ENCODE results near the gene ROBO2. TPM values are rescaled to one million over a fixed set of nuclear protein-coding genes. Genes with fewer than 3 reads are reported as not detected.

The ROBO2 gene
- total and polyA plus RNA-seq, 3 experiments from 2014 or later: not detected

DNA sequence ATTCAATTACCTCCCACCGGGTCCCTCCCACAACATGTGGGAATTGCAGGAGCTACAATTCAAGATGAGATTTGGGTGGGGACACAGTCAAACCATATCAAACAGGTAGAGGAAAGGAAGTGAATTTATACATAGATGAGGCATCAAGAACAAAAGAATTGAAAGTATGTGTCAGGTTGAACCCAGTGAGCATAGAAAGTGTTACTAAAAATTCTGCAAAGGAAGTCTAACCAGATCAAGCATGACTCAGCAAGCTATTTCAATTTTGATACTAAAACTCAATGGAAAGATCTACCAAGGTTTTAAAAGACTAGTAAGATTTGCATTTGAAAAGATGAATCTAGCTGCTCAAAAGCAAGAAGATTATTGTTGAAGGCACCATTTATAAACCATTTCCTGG is 323.0 kb downstream of the ROBO2 start:
- H3K4me3 ChIP-seq (ENCODE audit: low read length): no peak overlapping the region
- ChIA-PET CTCF (no interaction called here), POLR2A (no interaction called here)
- H3K27me3 ChIP-seq (ENCODE audit: insufficient read depth, low read length, poor library complexity, severe bottlenecking): no peaks in the 10 kb centered on the region
- no peaks in the 10 kb centered on the region for H3K36me3 ChIP-seq (ENCODE audit: insufficient read depth, low read length)
- H3K4me3 Mint-ChIP-seq: no peak overlapping the region
- DNase-seq: no peak
- no peaks in the 10 kb centered on the region for H3K4me1 Mint-ChIP-seq
- no peaks in the 10 kb centered on the region for H3K9me3 ChIP-seq (ENCODE audit: low read length)
- H3K27ac Mint-ChIP-seq: no peak overlapping the region
- H3K27ac ChIP-seq (ENCODE audit: low read depth, low read length): no peak overlapping the region
- H3K4me1 ChIP-seq (ENCODE audit: insufficient read depth, low read length): no peaks in the 10 kb centered on the region
- peaks cover 14 to 32% (median 23%) of the 10 kb centered on the region in 5 donors for H3K9me3 Mint-ChIP-seq
- H3K27me3 Mint-ChIP-seq: no peaks in the 10 kb centered on the region
- H3K36me3 Mint-ChIP-seq: no peaks in the 10 kb centered on the region

DNA sequence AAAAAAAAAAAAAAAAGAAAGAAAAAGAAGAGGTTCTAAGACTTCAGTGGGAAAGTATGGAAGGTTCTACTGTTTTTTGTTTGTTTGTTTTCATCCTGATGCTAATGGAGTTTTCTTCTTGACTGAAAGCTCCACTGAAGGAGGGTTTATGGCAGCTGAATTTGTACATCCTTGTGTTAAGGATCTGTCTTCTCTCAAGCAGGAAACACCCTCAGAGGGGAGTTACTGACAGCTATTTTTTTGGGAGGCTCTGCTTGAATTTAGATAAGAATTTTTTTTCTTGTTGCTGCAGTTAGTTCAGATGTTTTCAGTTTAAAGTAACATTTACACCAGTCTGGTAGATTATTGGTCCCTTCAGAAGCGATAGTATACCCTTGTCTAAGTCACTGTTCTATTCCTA is 325.3 kb downstream of the ROBO2 start:
- Mint-ChIP-seq H3K27ac (no peak overlapping the region), H3K4me1 (no peaks in the 10 kb centered on the region), H3K9me3 (peaks cover 8 to 39% (median 17%) of the 10 kb centered on the region in 5 donors), H3K27me3 (no peaks in the 10 kb centered on the region), H3K4me3 (no peak overlapping the region), H3K36me3 (no peaks in the 10 kb centered on the region)
- H3K4me1 ChIP-seq (ENCODE audit: insufficient read depth, low read length): no peaks in the 10 kb centered on the region
- H3K36me3 ChIP-seq (ENCODE audit: insufficient read depth, low read length): no peaks in the 10 kb centered on the region
- no peak overlapping the region for H3K4me3 ChIP-seq (ENCODE audit: low read length)
- no peaks in the 10 kb centered on the region for H3K9me3 ChIP-seq (ENCODE audit: low read length)
- no peak for DNase-seq
- no peak overlapping the region for H3K27ac ChIP-seq (ENCODE audit: low read depth, low read length)
- ChIA-PET POLR2A (no interaction called here), CTCF (no interaction called here)
- H3K27me3 ChIP-seq (ENCODE audit: insufficient read depth, low read length, poor library complexity, severe bottlenecking): no peaks in the 10 kb centered on the region

DNA sequence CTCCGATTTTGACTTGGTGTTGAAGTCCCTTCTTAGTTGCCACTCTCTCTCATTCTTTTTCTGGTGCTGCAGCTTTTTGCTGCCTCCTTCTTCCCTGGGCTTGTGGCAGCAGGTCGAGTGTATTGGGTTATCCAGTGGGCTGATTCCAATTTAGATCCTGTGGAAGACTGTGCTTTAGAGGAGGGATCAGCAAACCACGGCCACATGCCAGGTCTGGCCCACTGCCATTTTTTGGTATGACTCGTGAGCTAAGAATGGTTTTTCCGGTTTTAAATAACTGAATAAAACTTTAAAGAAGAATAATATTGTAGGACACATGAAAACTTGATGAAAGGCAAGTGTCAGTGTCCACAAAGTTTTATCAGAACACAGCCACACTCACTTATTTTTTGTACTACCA is 330.5 kb downstream of the ROBO2 start:
- Mint-ChIP-seq H3K4me1 (no peaks in the 10 kb centered on the region), H3K27ac (no peak overlapping the region), H3K4me3 (no peak overlapping the region), H3K9me3 (peaks cover 5 to 39% (median 11%) of the 10 kb centered on the region in 5 donors), H3K27me3 (no peaks in the 10 kb centered on the region), H3K36me3 (no peaks in the 10 kb centered on the region)
- Histone ChIP-seq H3K9me3 (ENCODE audit: low read length) (no peaks in the 10 kb centered on the region), H3K4me1 (ENCODE audit: insufficient read depth, low read length) (no peaks in the 10 kb centered on the region), H3K36me3 (ENCODE audit: insufficient read depth, low read length) (no peaks in the 10 kb centered on the region), H3K27me3 (ENCODE audit: insufficient read depth, low read length, poor library complexity, severe bottlenecking) (no peaks in the 10 kb centered on the region), H3K27ac (ENCODE audit: low read depth, low read length) (no peak overlapping the region), H3K4me3 (ENCODE audit: low read length) (no peak overlapping the region)
- POLR2A ChIA-PET: no interaction called here
- CTCF ChIA-PET: no interaction called here
- no peak for DNase-seq

DNA sequence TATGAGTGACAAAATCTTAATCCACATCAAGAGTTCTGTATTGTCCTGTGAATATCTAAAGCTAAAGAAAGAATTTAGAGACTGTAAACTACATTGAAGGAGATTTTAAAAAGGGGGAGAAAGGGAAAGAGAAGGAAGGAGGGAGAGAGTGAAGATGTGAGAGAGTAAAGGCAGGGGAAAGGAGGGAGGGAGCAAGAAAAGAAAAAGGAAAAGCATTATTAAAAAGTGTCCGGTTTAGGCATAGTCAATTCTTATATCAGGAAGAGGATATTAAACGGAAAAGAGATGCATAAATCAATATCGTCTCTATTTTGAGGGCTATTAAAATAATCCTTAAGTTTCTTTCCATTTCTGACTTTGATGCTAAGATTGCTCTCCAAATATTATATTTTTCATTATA is 332.1 kb downstream of the ROBO2 start:
- POLR2A ChIA-PET: no interaction called here
- Histone ChIP-seq H3K36me3 (ENCODE audit: insufficient read depth, low read length) (no peaks in the 10 kb centered on the region), H3K4me3 (ENCODE audit: low read length) (no peak overlapping the region), H3K27me3 (ENCODE audit: insufficient read depth, low read length, poor library complexity, severe bottlenecking) (no peaks in the 10 kb centered on the region), H3K4me1 (ENCODE audit: insufficient read depth, low read length) (no peaks in the 10 kb centered on the region), H3K9me3 (ENCODE audit: low read length) (no peaks in the 10 kb centered on the region), H3K27ac (ENCODE audit: low read depth, low read length) (no peak overlapping the region)
- no peaks in the 10 kb centered on the region for H3K36me3 Mint-ChIP-seq
- CTCF ChIA-PET: no interaction called here
- no peak overlapping the region for H3K4me3 Mint-ChIP-seq
- DNase-seq: no peak
- H3K4me1 Mint-ChIP-seq: no peaks in the 10 kb centered on the region
- no peaks in the 10 kb centered on the region for H3K27me3 Mint-ChIP-seq
- no peak overlapping the region for H3K27ac Mint-ChIP-seq
- H3K9me3 Mint-ChIP-seq: peaks cover 5 to 48% (median 15%) of the 10 kb centered on the region in 5 donors

DNA sequence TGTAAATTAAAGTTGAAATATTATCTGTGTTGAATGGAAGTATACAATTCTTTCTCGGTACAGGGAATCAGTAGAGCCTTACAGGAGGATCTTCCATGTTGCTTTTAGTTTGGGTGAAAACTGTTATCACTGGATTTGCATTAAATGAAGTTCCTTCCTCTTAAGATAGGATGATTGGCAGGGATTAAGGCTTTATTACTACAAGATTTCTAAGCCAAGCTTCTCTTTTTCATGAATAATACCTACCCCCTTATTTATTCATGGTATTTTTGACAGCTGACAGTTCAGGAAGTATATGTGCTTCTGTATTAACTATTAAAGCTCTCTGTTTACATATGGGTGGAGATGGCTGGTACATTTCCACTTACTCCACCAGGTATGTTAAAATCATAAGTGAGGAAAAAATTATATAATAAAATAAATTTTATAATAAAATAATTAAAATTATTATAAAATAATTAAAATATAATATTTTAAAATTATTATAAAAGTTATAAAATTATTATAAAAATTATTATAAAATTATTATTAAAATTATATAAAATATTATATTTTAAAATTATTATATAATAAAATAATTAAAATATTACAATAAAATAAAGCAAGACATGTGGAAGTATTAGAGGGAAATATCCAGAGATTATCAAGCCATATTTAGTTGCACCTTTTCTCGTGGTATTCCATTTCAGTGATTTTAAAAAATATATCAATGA is 332.9 kb downstream of the ROBO2 start:
- POLR2A ChIA-PET: no interaction called here
- H3K9me3 ChIP-seq (ENCODE audit: low read length): no peaks in the 10 kb centered on the region
- no peaks in the 10 kb centered on the region for H3K36me3 ChIP-seq (ENCODE audit: insufficient read depth, low read length)
- no peaks in the 10 kb centered on the region for H3K36me3 Mint-ChIP-seq
- no peak overlapping the region for H3K27ac ChIP-seq (ENCODE audit: low read depth, low read length)
- H3K27me3 ChIP-seq (ENCODE audit: insufficient read depth, low read length, poor library complexity, severe bottlenecking): no peaks in the 10 kb centered on the region
- peaks cover 2 to 48% (median 15%) of the 10 kb centered on the region in 5 donors for H3K9me3 Mint-ChIP-seq
- CTCF ChIA-PET: no interaction called here
- no peak overlapping the region for H3K4me3 ChIP-seq (ENCODE audit: low read length)
- no peak overlapping the region for H3K4me3 Mint-ChIP-seq
- H3K27me3 Mint-ChIP-seq: no peaks in the 10 kb centered on the region
- H3K4me1 Mint-ChIP-seq: no peaks in the 10 kb centered on the region
- no peaks in the 10 kb centered on the region for H3K4me1 ChIP-seq (ENCODE audit: insufficient read depth, low read length)
- no peak overlapping the region for H3K27ac Mint-ChIP-seq
- no peak for DNase-seq

DNA sequence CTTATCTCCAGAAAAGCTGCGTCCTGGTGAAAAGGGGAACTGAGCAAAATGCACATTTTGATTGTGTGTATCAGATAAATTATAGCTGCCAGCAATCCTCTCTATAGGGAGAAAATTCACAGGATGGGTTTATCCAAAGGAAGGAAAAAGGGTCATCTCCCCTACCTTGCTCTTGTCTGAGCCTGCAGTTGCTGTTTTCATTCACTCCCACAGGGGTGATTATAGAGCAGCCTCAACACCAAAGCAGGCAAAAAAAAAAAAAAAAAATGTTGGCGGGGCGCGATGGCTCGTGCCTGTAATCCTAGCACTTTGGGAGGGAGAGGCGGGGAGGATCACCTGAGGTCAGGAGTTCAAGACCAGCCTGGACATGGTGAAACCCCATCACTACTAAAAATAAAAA is 333.7 kb downstream of the ROBO2 start:
- H3K27me3 ChIP-seq (ENCODE audit: insufficient read depth, low read length, poor library complexity, severe bottlenecking): no peaks in the 10 kb centered on the region
- H3K9me3 Mint-ChIP-seq: peaks cover 2 to 47% (median 15%) of the 10 kb centered on the region in 5 donors
- no peak overlapping the region for H3K27ac Mint-ChIP-seq
- H3K4me3 ChIP-seq (ENCODE audit: low read length): no peak overlapping the region
- CTCF ChIA-PET: no interaction called here
- no peaks in the 10 kb centered on the region for H3K4me1 ChIP-seq (ENCODE audit: insufficient read depth, low read length)
- H3K27me3 Mint-ChIP-seq: no peaks in the 10 kb centered on the region
- POLR2A ChIA-PET: no interaction called here
- H3K36me3 Mint-ChIP-seq: no peaks in the 10 kb centered on the region
- no peak overlapping the region for H3K4me3 Mint-ChIP-seq
- no peaks in the 10 kb centered on the region for H3K36me3 ChIP-seq (ENCODE audit: insufficient read depth, low read length)
- H3K9me3 ChIP-seq (ENCODE audit: low read length): no peaks in the 10 kb centered on the region
- no peak overlapping the region for H3K27ac ChIP-seq (ENCODE audit: low read depth, low read length)
- DNase-seq: no peak
- no peaks in the 10 kb centered on the region for H3K4me1 Mint-ChIP-seq

DNA sequence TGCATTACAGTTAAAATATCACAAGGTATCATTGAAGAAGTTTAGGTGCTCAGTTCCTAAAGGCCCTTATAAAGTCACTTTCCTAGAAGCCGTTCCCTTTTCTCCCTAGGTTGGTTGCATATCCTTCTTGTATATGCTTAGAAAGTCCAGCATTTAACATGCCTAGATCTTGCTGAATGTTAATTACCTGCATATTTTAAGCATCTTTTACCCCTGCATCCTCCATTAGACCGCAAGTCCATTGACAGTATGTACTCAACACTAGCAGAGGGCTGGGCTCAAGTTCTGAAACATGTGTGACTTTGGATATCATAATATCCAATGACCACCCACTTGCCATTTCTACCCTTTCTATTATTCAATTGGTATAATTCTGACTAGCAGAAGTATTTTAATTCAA is 336.6 kb downstream of the ROBO2 start:
- no peaks in the 10 kb centered on the region for H3K4me1 Mint-ChIP-seq
- no peak overlapping the region for H3K27ac ChIP-seq (ENCODE audit: low read depth, low read length)

DNA sequence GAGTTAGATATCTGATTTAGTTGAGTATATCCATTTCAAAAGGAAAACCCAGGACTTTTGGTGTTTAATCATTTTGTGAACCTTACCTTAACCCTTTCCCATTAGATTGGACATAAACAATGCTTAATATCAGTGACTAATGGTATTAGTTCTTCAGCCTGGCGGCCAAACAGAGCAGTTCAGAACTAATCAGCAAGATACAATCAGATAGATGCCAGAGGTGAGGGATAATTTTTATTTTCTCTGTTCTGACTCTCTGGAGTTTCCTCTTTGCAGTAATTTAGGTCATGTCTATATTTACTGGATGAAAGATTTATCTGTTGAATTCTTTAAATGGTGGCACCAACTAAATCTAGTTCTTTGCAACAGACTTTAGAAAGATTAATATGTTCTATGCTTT is 337.8 kb downstream of the ROBO2 start:
- Mint-ChIP-seq H3K27ac (no peak overlapping the region), H3K4me1 (no peaks in the 10 kb centered on the region), H3K36me3 (no peaks in the 10 kb centered on the region), H3K27me3 (no peaks in the 10 kb centered on the region), H3K9me3 (peaks cover 5 to 35% (median 18%) of the 10 kb centered on the region in 5 donors), H3K4me3 (no peak overlapping the region)
- Histone ChIP-seq H3K27me3 (ENCODE audit: insufficient read depth, low read length, poor library complexity, severe bottlenecking) (no peaks in the 10 kb centered on the region), H3K4me3 (ENCODE audit: low read length) (no peak overlapping the region), H3K9me3 (ENCODE audit: low read length) (no peaks in the 10 kb centered on the region), H3K4me1 (ENCODE audit: insufficient read depth, low read length) (no peaks in the 10 kb centered on the region), H3K27ac (ENCODE audit: low read depth, low read length) (no peak overlapping the region), H3K36me3 (ENCODE audit: insufficient read depth, low read length) (no peaks in the 10 kb centered on the region)
- CTCF ChIA-PET: no interaction called here
- POLR2A ChIA-PET: no interaction called here
- DNase-seq: no peak

More for the DNA sequence above, 336.6 kb downstream of the ROBO2 start:
- Mint-ChIP-seq H3K9me3 (peaks cover 2 to 34% (median 16%) of the 10 kb centered on the region in 5 donors), H3K27ac (no peak overlapping the region), H3K4me3 (no peak overlapping the region), H3K36me3 (no peaks in the 10 kb centered on the region), H3K27me3 (no peaks in the 10 kb centered on the region)
- Histone ChIP-seq H3K4me3 (ENCODE audit: low read length) (no peak overlapping the region), H3K4me1 (ENCODE audit: insufficient read depth, low read length) (no peaks in the 10 kb centered on the region), H3K27me3 (ENCODE audit: insufficient read depth, low read length, poor library complexity, severe bottlenecking) (no peaks in the 10 kb centered on the region), H3K9me3 (ENCODE audit: low read length) (no peaks in the 10 kb centered on the region), H3K36me3 (ENCODE audit: insufficient read depth, low read length) (no peaks in the 10 kb centered on the region)
- ChIA-PET POLR2A (no interaction called here), CTCF (no interaction called here)
- DNase-seq: no peak

DNA sequence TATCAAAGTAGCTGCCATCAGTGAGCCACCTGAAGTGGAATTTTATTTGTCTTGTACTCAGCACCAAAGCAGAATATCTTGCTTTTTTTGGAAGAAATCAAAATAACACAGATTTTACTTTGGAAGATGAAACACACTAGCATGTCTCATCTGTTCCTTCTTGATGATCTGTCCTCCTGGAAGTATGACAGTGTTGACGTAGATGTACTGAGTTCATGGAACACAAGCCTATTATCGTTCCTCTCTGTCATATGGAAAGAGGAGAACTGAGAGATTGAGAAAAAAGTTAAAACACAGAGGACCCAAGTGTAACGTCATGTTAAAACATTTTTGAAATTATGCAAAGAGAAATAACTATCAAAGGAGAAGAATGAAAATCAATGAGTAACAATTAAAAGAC is 340.2 kb downstream of the ROBO2 start:
- no peak overlapping the region for H3K27ac Mint-ChIP-seq
- no peaks in the 10 kb centered on the region for H3K36me3 Mint-ChIP-seq
- H3K27me3 Mint-ChIP-seq: no peaks in the 10 kb centered on the region
- CTCF ChIA-PET: no interaction called here
- POLR2A ChIA-PET: no interaction called here
- no peak overlapping the region for H3K4me3 Mint-ChIP-seq
- Histone ChIP-seq H3K36me3 (ENCODE audit: insufficient read depth, low read length) (no peaks in the 10 kb centered on the region), H3K9me3 (ENCODE audit: low read length) (no peaks in the 10 kb centered on the region), H3K27me3 (ENCODE audit: insufficient read depth, low read length, poor library complexity, severe bottlenecking) (no peaks in the 10 kb centered on the region), H3K27ac (ENCODE audit: low read depth, low read length) (no peak overlapping the region), H3K4me3 (ENCODE audit: low read length) (no peak overlapping the region), H3K4me1 (ENCODE audit: insufficient read depth, low read length) (no peaks in the 10 kb centered on the region)
- DNase-seq: no peak
- H3K9me3 Mint-ChIP-seq: peaks cover 6 to 42% (median 16%) of the 10 kb centered on the region in 5 donors
- H3K4me1 Mint-ChIP-seq: no peaks in the 10 kb centered on the region
